Testis (tissue), 3 donors: ENCODE data around the gene NUP160. TPM values are rescaled to one million over a fixed set of nuclear protein-coding genes. Genes with fewer than 3 reads are reported as not detected.
"Not testable (repeated sequence)": the region's sequence is repeated elsewhere in the genome, so short reads cannot be mapped to it uniquely, and the experiment has no call there.

ENCODE experiments used
- DNase-seq: peaks from one replicate; pipeline ENCODE4 v3.0.0-alpha.2; 2019
- H3K27ac ChIP-seq, 2 donors: fragments of 200-600 bp; sonication (generic); one replicate each; pipeline ENCODE4 v1.5.1; 2019
- H3K27me3 ChIP-seq: fragments of 200-600 bp; sonication (generic); one replicate; pipeline ENCODE4 v1.5.1; 2019
- H3K36me3 ChIP-seq: fragments of 200-600 bp; sonication (generic); one replicate; pipeline ENCODE4 v1.5.1; 2017; ENCODE audit warnings: low read depth; ENCODE audit errors: missing control alignments
- H3K4me1 ChIP-seq: fragments of 200-600 bp; sonication (generic); one replicate; pipeline ENCODE4 v1.5.1; 2019
- H3K4me3 ChIP-seq, 2 donors: fragments of 200-600 bp; sonication (generic); one replicate each; pipeline ENCODE4 v1.5.1; 2017 to 2019
- H3K9me3 ChIP-seq: fragments of 200-600 bp; sonication (generic); one replicate; pipeline ENCODE4 v1.5.1; 2017
- POLR2A ChIP-seq: fragments of 450-650 bp; IDR thresholded peaks from one replicate; pipeline ENCODE4 v1.6.1; 2017; ENCODE audit warnings: antibody characterized with exemption, mild to moderate bottlenecking, moderate library complexity
- WGBS, 2 donors: methylation state at CpG; one replicate each; pipeline ENCODE4 v1.1.5; 2018; 5-methylcytosine and 5-hydroxymethylcytosine counted together
- intact Hi-C: fragments of 100-400 bp; cut with DNase I; formaldehyde crosslinking; loops from one replicate; pipeline ENCODE4 v1.15.1; 2023; ENCODE audit warnings: low total_unique reads
- polyA plus RNA-seq: library from polyadenylated mRNA; stranded (reverse); fragments of 350-450 nt; fragmentation: Illumina TruSeq; extraction: RNeasy Lipid Tissue Mini Kit (QIAGEN cat#74804); gene quantifications from one replicate; pipeline ENCODE4 v1.2.3, GENCODE V29; 2014; ENCODE audit warnings: low read depth, low replicate concordance; ENCODE audit not compliant: insufficient read depth
- total RNA-seq, 2 donors: library from RNA; depleted of rRNA; stranded (reverse); fragments of >200 nt; gene quantifications; one replicate each; pipeline ENCODE4 v1.2.3, GENCODE V29; 2016
- TF ChIP-seq, protein P1 (sequence below), 3 experiments: fragments of 450-650 bp in 2 of 3; fragments of 200-600 bp in 1 of 3; sonication (generic) in 1 of 3; IDR thresholded peaks; one replicate each; pipeline ENCODE4 v1.5.1; 2016 to 2019; ENCODE audit warnings: antibody characterized with exemption in 3 of 3, mild to moderate bottlenecking in 2 of 3, moderate library complexity in 1 of 3

NUP160 gene
- total and polyA plus RNA-seq, 3 donors from 2014 or later: 28.4 to 50.6 (median 46.1) TPM

DNA sequence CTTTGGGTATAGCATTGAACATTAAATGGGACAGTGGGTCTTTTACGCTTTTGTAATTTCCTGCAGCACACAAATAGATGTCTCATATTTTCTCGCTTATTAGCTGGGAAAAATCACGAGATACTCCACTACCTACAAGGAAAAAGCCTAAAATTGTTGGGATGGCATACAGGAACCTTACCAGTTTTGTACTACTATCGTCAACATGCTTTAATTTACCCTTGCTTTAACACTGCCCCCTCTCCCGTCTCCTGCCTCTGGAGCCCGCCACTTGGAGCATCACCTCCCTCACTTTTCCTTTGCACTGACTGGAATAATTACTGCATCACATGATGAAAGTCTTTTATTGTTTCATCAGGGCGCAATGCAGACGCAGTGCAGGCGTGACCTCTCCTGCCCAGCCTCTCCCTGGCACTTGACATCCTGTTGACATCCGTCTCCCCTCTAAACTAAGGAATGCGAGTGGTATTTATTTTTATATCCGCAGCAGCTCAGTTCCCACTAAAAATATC lies 80.0 kb downstream of the NUP160 start:
- intact Hi-C loops: no loop called here
- TF ChIP-seq, protein P1, sequence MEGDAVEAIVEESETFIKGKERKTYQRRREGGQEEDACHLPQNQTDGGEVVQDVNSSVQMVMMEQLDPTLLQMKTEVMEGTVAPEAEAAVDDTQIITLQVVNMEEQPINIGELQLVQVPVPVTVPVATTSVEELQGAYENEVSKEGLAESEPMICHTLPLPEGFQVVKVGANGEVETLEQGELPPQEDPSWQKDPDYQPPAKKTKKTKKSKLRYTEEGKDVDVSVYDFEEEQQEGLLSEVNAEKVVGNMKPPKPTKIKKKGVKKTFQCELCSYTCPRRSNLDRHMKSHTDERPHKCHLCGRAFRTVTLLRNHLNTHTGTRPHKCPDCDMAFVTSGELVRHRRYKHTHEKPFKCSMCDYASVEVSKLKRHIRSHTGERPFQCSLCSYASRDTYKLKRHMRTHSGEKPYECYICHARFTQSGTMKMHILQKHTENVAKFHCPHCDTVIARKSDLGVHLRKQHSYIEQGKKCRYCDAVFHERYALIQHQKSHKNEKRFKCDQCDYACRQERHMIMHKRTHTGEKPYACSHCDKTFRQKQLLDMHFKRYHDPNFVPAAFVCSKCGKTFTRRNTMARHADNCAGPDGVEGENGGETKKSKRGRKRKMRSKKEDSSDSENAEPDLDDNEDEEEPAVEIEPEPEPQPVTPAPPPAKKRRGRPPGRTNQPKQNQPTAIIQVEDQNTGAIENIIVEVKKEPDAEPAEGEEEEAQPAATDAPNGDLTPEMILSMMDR (IDR thresholded peaks at IDR 0.05): no peak
- TF ChIP-seq POLR2A: peak; percentile 60
- H3K4me1 ChIP-seq: peaks cover 3% of the 10 kb centered on the region
- DNase-seq: peak; percentile 86
- H3K27ac ChIP-seq: peak overlapping the region; percentile 96 to 99
- H3K4me3 ChIP-seq: peak overlapping the region; percentile 93 to 96
- WGBS, 2 donors: 4 to 7% methylated on average over 12 of the region's 12 CpGs
- H3K27me3 ChIP-seq: no peaks in the 10 kb centered on the region
- no peaks in the 10 kb centered on the region for H3K36me3 ChIP-seq
- H3K9me3 ChIP-seq: no peaks in the 10 kb centered on the region

- Histone ChIP-seq H3K27ac (peak overlapping the region; percentile 96 to 99), H3K27me3 (no peaks in the 10 kb centered on the region), H3K9me3 (no peaks in the 10 kb centered on the region), H3K36me3 (no peaks in the 10 kb centered on the region), H3K4me3 (peak overlapping the region; percentile 93 to 96), H3K4me1 (peaks cover 3% of the 10 kb centered on the region)
- peak; percentile 84 for DNase-seq
- 0 to 1% methylated on average over 17 to 31 of the region's 65 CpGs for WGBS, 2 donors
- intact Hi-C loops: no loop called here
- no peak for TF ChIP-seq POLR2A
- TF ChIP-seq, protein P1 (IDR thresholded peaks at IDR 0.05): no peak
Measured at GRCh38 chr11:47766509-47767227, 81.5 kb downstream of the NUP160 start.

- Histone ChIP-seq H3K4me1 (peaks cover 3% of the 10 kb centered on the region), H3K4me3 (no peak overlapping the region), H3K27me3 (no peaks in the 10 kb centered on the region), H3K36me3 (no peaks in the 10 kb centered on the region), H3K9me3 (no peaks in the 10 kb centered on the region), H3K27ac (peak overlapping the region in 1 of 2 donors; percentile 36)
- WGBS, 2 donors: 62 to 66% methylated on average over 2 of the region's 2 CpGs
- no peak for DNase-seq
- intact Hi-C loops: no loop called here
- no peak for TF ChIP-seq POLR2A
- TF ChIP-seq, protein P1 (IDR thresholded peaks at IDR 0.05): no peak
Measured at GRCh38 chr11:47765086-47765485, 83.1 kb downstream of the NUP160 start.

GRCh38 chr11:47759291-47759690 lies 88.9 kb downstream of the NUP160 start:
- H3K36me3 ChIP-seq, H3K27me3 ChIP-seq, H3K9me3 ChIP-seq, H3K4me3 ChIP-seq, H3K4me1 ChIP-seq, H3K27ac ChIP-seq, intact Hi-C loops: not testable (repeated sequence)
- WGBS, 2 donors: 88% methylated on average over 11 of the region's 11 CpGs
- peak; percentile 13 for DNase-seq

- H3K27me3 ChIP-seq: no peaks in the 10 kb centered on the region
- DNase-seq: no peak
- no peaks in the 10 kb centered on the region for H3K9me3 ChIP-seq
- no peak overlapping the region for H3K4me3 ChIP-seq
- H3K4me1 ChIP-seq: no peaks in the 10 kb centered on the region
- peaks cover 1% of the 10 kb centered on the region for H3K36me3 ChIP-seq
- no peak for TF ChIP-seq POLR2A
- TF ChIP-seq, protein P1 (IDR thresholded peaks at IDR 0.05): no peak
- no peak overlapping the region for H3K27ac ChIP-seq
- WGBS, 2 donors: 93 to 96% methylated on average over 4 of the region's 4 CpGs
- intact Hi-C loops: no loop called here
Measured at GRCh38 chr11:47756208-47756607, 91.9 kb downstream of the NUP160 start.
